Skeletal muscle tissue (tissue), 4 donors: ENCODE measurements around the gene KLF8. TPM values are rescaled to one million over a fixed set of nuclear protein-coding genes. Genes with fewer than 3 reads are reported as not detected.

Experiments used
- H3K27ac ChIP-seq: one replicate; pipeline ENCODE4 v1.7.0; 2013; ENCODE audit warnings: mild to moderate bottlenecking, low read depth, low read length, inconsistent platforms
- H3K27me3 ChIP-seq, 3 donors: one replicate each; pipeline ENCODE4 v1.7.0; 2013; ENCODE audit warnings: low read length in 3 of 3; ENCODE audit not compliant: control insufficient read depth in 3 of 3, insufficient read depth in 3 of 3
- H3K36me3 ChIP-seq, 3 donors: one replicate each; pipeline ENCODE4 v1.7.0; 2013; ENCODE audit warnings: low read length in 3 of 3; ENCODE audit not compliant: control insufficient read depth in 3 of 3, insufficient read depth in 3 of 3
- H3K4me1 ChIP-seq, 3 donors: one replicate each; pipeline ENCODE4 v1.7.0; 2013; ENCODE audit warnings: low read length in 3 of 3, mild to moderate bottlenecking in 3 of 3; ENCODE audit not compliant: control insufficient read depth in 3 of 3, insufficient read depth in 3 of 3
- H3K4me3 ChIP-seq, 3 donors: one replicate each; pipeline ENCODE4 v1.7.0; 2013; ENCODE audit warnings: low read length in 3 of 3
- H3K9ac ChIP-seq, 3 donors: one replicate each; pipeline ENCODE4 v1.7.0; 2013; ENCODE audit warnings: low read length in 3 of 3, mild to moderate bottlenecking in 3 of 3, moderate library complexity in 2 of 3, low read depth in 1 of 3
- H3K9me3 ChIP-seq, 3 donors: one replicate each; pipeline ENCODE4 v1.7.0; 2013; ENCODE audit warnings: low read length in 3 of 3; ENCODE audit not compliant: control insufficient read depth in 3 of 3
- total RNA-seq: library from RNA; depleted of rRNA; stranded (reverse); fragments of >200 nt; gene quantifications from one replicate; pipeline ENCODE4 v1.2.3, GENCODE V29; 2014
- donor health status: Osteomylitis.

Gene KLF8
- total RNA-seq, 1 donor from 2014 or later, result 2.6 TPM

DNA sequence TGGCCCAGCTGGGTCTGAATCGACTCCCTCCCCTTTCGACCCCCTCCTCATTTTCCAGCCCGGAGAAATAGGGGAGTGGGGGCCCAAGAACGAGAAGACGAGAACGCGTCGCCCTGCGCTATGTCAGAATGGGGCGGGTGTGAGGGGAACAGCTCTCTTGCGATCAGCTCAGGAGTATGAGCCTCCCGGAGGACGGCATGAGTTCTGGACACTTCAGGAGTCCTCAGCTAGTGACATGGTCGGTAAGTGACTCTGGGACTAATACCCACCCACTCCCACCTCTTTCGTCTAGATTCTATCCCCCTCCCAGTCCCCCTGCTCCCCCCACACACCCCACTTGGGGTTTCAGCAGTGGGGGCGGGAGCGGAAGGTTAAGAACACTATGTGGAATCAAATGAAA is 944 bp downstream of the KLF8 start:
- Histone ChIP-seq H3K36me3 (no peaks in the 10 kb centered on the region), H3K27me3 (peaks cover 0 to 3% (median 0%) of the 10 kb centered on the region in 3 donors), H3K27ac (peak overlapping the region; percentile 69), H3K9ac (peak overlapping the region; percentile 65 to 75 (median 73)), H3K4me1 (peaks cover 0 to 5% (median 5%) of the 10 kb centered on the region in 3 donors), H3K4me3 (peak overlapping the region; percentile 64 to 72 (median 67)), H3K9me3 (no peaks in the 10 kb centered on the region)

DNA sequence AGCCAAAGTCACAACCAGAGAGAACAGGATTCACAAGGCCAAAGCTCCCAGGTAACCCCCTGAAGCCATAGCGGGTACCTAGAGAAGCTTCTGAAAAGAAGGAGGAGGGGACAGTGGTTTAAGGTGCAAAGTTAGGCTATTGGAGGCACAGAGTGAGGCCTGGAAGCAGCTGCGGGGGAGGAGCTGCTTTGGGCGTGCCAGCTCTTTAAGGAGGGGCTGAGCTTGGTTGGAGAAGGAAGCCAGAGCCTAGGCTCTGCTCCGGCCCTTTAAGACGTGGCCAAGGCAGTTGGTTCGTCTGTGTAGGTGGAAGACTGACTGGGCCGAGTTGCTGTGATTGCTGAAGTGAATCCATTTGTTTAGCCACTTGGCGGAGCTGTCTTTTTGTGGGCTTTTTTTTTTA is 1.5 kb downstream of the KLF8 start:
- peak overlapping the region; percentile 64 to 72 (median 67) for H3K4me3 ChIP-seq
- H3K9ac ChIP-seq, result peak overlapping the region; percentile 73 to 77 (median 75)
- peaks cover 0 to 5% (median 3%) of the 10 kb centered on the region in 3 donors for H3K4me1 ChIP-seq
- H3K27me3 ChIP-seq, result peaks cover 0 to 3% (median 0%) of the 10 kb centered on the region in 3 donors
- no peaks in the 10 kb centered on the region for H3K36me3 ChIP-seq
- no peaks in the 10 kb centered on the region for H3K9me3 ChIP-seq
- H3K27ac ChIP-seq, result peak overlapping the region; percentile 69

DNA sequence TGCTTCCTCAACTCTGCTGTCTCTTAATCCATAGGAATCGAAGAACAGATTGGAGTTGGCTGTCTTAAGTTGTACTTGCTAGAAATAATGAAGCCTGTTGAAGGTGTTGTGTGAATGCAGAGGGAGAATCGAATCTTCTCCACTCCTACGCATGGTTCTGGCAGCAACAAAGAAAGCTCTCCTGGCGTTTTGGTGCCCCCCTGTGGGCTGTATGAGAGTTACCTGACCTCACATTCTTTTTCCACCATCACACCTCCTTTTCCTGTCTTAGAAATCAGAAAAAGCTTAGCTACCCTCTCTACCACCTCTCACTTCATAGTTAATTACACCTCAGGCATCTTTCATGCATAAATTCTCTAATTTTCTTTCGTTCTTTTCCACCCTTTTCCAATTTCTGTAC is 16.3 kb downstream of the KLF8 start:
- no peak overlapping the region for H3K9ac ChIP-seq
- no peaks in the 10 kb centered on the region for H3K9me3 ChIP-seq
- no peaks in the 10 kb centered on the region for H3K27me3 ChIP-seq
- H3K4me1 ChIP-seq, result no peaks in the 10 kb centered on the region
- H3K4me3 ChIP-seq, result no peak overlapping the region
- no peak overlapping the region for H3K27ac ChIP-seq
- H3K36me3 ChIP-seq, result no peaks in the 10 kb centered on the region

GRCh38 chrX:56253832-56254703 is 21.9 kb downstream of the KLF8 start:
- Histone ChIP-seq H3K9me3 (no peaks in the 10 kb centered on the region), H3K27ac (no peak overlapping the region), H3K36me3 (no peaks in the 10 kb centered on the region), H3K9ac (no peak overlapping the region), H3K4me1 (no peaks in the 10 kb centered on the region), H3K27me3 (no peaks in the 10 kb centered on the region), H3K4me3 (no peak overlapping the region)

GRCh38 chrX:56268888-56269287 is 36.7 kb downstream of the KLF8 start:
- Histone ChIP-seq H3K27me3 (peaks cover 0 to 4% (median 0%) of the 10 kb centered on the region in 3 donors), H3K9me3 (no peaks in the 10 kb centered on the region), H3K4me1 (no peaks in the 10 kb centered on the region), H3K4me3 (no peak overlapping the region), H3K36me3 (peaks cover 0 to 11% (median 2%) of the 10 kb centered on the region in 3 donors), H3K27ac (no peak overlapping the region), H3K9ac (no peak overlapping the region)

DNA sequence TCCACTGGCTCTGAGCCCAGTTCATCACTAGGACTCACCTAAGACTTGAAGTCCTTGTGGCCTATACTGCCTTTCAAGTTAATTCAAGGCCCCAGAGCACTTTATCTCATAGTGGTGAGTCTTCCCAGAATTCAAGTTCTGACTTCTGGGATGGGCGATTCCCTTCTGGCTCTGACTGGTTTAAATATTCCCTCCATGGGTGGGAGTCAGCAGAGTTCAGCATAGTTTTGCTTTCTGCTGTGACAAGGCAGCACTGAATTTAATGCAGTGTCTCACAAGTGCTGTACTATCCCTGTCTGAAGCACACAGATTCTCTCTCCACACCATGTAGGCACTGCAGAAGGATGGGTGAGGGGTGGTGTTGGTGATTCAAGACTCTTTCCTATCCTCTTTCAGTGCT is 46.5 kb downstream of the KLF8 start:
- Histone ChIP-seq H3K36me3 (no peaks in the 10 kb centered on the region), H3K4me3 (no peak overlapping the region), H3K27ac (no peak overlapping the region), H3K27me3 (no peaks in the 10 kb centered on the region), H3K9ac (no peak overlapping the region), H3K9me3 (no peaks in the 10 kb centered on the region), H3K4me1 (no peaks in the 10 kb centered on the region)

- Histone ChIP-seq H3K36me3 (peaks cover 0 to 3% (median 0%) of the 10 kb centered on the region in 3 donors), H3K4me3 (no peak overlapping the region), H3K27me3 (no peaks in the 10 kb centered on the region), H3K9ac (no peak overlapping the region), H3K9me3 (no peaks in the 10 kb centered on the region), H3K4me1 (no peaks in the 10 kb centered on the region), H3K27ac (no peak overlapping the region)
Measured at GRCh38 chrX:56279863-56280262, 47.7 kb downstream of the KLF8 start.

- H3K9me3 ChIP-seq, result no peaks in the 10 kb centered on the region
- H3K9ac ChIP-seq, result no peak overlapping the region
- H3K27ac ChIP-seq, result no peak overlapping the region
- H3K36me3 ChIP-seq, result peaks cover 0 to 3% (median 0%) of the 10 kb centered on the region in 3 donors
- H3K4me1 ChIP-seq, result no peaks in the 10 kb centered on the region
- H3K4me3 ChIP-seq, result no peak overlapping the region
- H3K27me3 ChIP-seq, result no peaks in the 10 kb centered on the region
Measured at GRCh38 chrX:56281789-56282188, 49.6 kb downstream of the KLF8 start.

GRCh38 chrX:56284269-56284668 is 52.1 kb downstream of the KLF8 start:
- no peaks in the 10 kb centered on the region for H3K9me3 ChIP-seq
- no peak overlapping the region for H3K4me3 ChIP-seq
- H3K36me3 ChIP-seq, result peaks cover 0 to 3% (median 0%) of the 10 kb centered on the region in 3 donors

GRCh38 chrX:56288608-56289007 is 56.5 kb downstream of the KLF8 start:
- no peak overlapping the region for H3K4me3 ChIP-seq
- H3K27me3 ChIP-seq, result no peaks in the 10 kb centered on the region
- H3K9me3 ChIP-seq, result no peaks in the 10 kb centered on the region
- no peak overlapping the region for H3K9ac ChIP-seq
- H3K36me3 ChIP-seq, result peaks cover 0 to 8% (median 0%) of the 10 kb centered on the region in 3 donors
- no peaks in the 10 kb centered on the region for H3K4me1 ChIP-seq
- no peak overlapping the region for H3K27ac ChIP-seq

More at GRCh38 chrX:56284269-56284668, 52.1 kb downstream of the KLF8 start:
- Histone ChIP-seq H3K4me1 (no peaks in the 10 kb centered on the region), H3K9ac (no peak overlapping the region), H3K27ac (no peak overlapping the region), H3K27me3 (no peaks in the 10 kb centered on the region)
